Liver (tissue), 3 donors: ENCODE data around the gene TMTC4.

Experiments
- GABPA ChIP-seq, 2 donors: IDR thresholded peaks in 1 of 2; conservative IDR thresholded peaks in 1 of 2; 2 replicates each; pipeline ENCODE4 v1.6.1; 2016; ENCODE audit warnings: antibody characterized with exemption in 2 of 2, mild to moderate bottlenecking in 1 of 2, moderate library complexity in 1 of 2
- HNF4G ChIP-seq: IDR thresholded peaks from 2 replicates; pipeline ENCODE4 v1.6.1; 2016; ENCODE audit warnings: antibody characterized with exemption
- JUND ChIP-seq, 2 donors: IDR thresholded peaks; 2 replicates each; pipeline ENCODE4 v1.6.1; 2016; ENCODE audit warnings: antibody characterized with exemption in 2 of 2
- RXRA ChIP-seq, 2 donors: IDR thresholded peaks; 2 replicates each; pipeline ENCODE4 v1.6.1; 2017 to 2018; ENCODE audit warnings: antibody characterized with exemption in 2 of 2, mild to moderate bottlenecking in 1 of 2
- TF ChIP-seq, protein P1 (sequence below): fragments of 150-350 bp; IDR thresholded peaks from 2 replicates; pipeline ENCODE4 v1.5.1; 2017; ENCODE audit warnings: improper control_type of control experiment, low read depth, low read length; ENCODE audit not compliant: missing input control
- TF ChIP-seq, protein P2 (sequence below): IDR thresholded peaks from 2 replicates; pipeline ENCODE4 v1.6.1; 2016; ENCODE audit warnings: antibody characterized with exemption
- donor health status: healthy.
- donor health status: healthy.

- TF ChIP-seq, protein P1, sequence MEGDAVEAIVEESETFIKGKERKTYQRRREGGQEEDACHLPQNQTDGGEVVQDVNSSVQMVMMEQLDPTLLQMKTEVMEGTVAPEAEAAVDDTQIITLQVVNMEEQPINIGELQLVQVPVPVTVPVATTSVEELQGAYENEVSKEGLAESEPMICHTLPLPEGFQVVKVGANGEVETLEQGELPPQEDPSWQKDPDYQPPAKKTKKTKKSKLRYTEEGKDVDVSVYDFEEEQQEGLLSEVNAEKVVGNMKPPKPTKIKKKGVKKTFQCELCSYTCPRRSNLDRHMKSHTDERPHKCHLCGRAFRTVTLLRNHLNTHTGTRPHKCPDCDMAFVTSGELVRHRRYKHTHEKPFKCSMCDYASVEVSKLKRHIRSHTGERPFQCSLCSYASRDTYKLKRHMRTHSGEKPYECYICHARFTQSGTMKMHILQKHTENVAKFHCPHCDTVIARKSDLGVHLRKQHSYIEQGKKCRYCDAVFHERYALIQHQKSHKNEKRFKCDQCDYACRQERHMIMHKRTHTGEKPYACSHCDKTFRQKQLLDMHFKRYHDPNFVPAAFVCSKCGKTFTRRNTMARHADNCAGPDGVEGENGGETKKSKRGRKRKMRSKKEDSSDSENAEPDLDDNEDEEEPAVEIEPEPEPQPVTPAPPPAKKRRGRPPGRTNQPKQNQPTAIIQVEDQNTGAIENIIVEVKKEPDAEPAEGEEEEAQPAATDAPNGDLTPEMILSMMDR: no peak
- TF ChIP-seq JUND (IDR thresholded peaks at IDR 0.05) (no peak), HNF4G (no peak), GABPA (IDR thresholded peaks at IDR 0.05 in 1 of 2, conservative IDR thresholded peaks at IDR 0.05 in 1 of 2) (no peak), RXRA (IDR thresholded peaks at IDR 0.05) (no peak)
- TF ChIP-seq, protein P2, sequence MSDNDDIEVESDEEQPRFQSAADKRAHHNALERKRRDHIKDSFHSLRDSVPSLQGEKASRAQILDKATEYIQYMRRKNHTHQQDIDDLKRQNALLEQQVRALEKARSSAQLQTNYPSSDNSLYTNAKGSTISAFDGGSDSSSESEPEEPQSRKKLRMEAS: no peak
Observed at GRCh38 chr13:100581030-100581429, 93.6 kb downstream of the TMTC4 start.
